Psoas muscle (tissue), 8 donors: ENCODE data around the gene PSMA1. TPM values are rescaled to one million over a fixed set of nuclear protein-coding genes. Genes with fewer than 3 reads are reported as not detected.

Experiments used
- ATAC-seq, 4 donors: fragments of 200-7000 bp; cut with Tn5 transposase; one replicate each; pipeline ENCODE4 v1.9.1; 2020; ENCODE audit warnings: moderate library complexity in 3 of 4, mild to moderate bottlenecking in 2 of 4
- DNase-seq, 2 donors: peaks; one replicate each; pipeline ENCODE4 v3.0.0-alpha.2; 2020
- H3K27ac ChIP-seq: fragments of 200-600 bp; one replicate; pipeline ENCODE4 v1.8.0; 2022
- H3K27me3 ChIP-seq, 3 donors: fragments of 200-600 bp in 1 of 3; one replicate each; pipeline versions ENCODE4 v1.6.1 to v1.8.0; 2013 to 2022; ENCODE audit warnings: low read length in 2 of 3, mild to moderate bottlenecking in 2 of 3, moderate library complexity in 1 of 3; ENCODE audit not compliant: insufficient read depth in 3 of 3
- H3K36me3 ChIP-seq, 2 donors: fragments of 200-600 bp in 1 of 2; one replicate each; pipeline versions ENCODE4 v1.6.1 to v1.8.0; 2013 to 2022; ENCODE audit warnings: low read depth in 1 of 2, mild to moderate bottlenecking in 1 of 2, moderate library complexity in 1 of 2; ENCODE audit not compliant: insufficient read depth in 1 of 2
- H3K4me1 ChIP-seq: fragments of 200-600 bp; one replicate; pipeline ENCODE4 v1.8.0; 2022
- H3K4me3 ChIP-seq: fragments of 200-600 bp; one replicate; pipeline ENCODE4 v1.8.0; 2022; ENCODE audit warnings: mild to moderate bottlenecking
- H3K9me3 ChIP-seq: fragments of 200-600 bp; one replicate; pipeline ENCODE4 v1.8.0; 2022
- WGBS, 3 donors: extraction: QIAGEN DNeasy Blood & Tissue Kit; methylation state at CpG; one replicate each; pipeline versions ENCODE4 v1.1.6 to v1.1.7; 2013; 5-methylcytosine and 5-hydroxymethylcytosine counted together
- intact Hi-C, 2 donors: fragments of 100-400 bp; cut with DNase I; formaldehyde crosslinking; loops; one replicate each; pipeline versions ENCODE4 v1.11.0 to v1.14.2; 2022
- polyA plus RNA-seq, 3 donors: library from polyadenylated mRNA; stranded (reverse); fragments of 200-250 nt; gene quantifications; one replicate each; pipeline ENCODE4 v1.2.3, GENCODE V29; 2013
- total RNA-seq, 4 donors: library from RNA; stranded (reverse); fragmentation: NEBNext Ultra II Directional in 2 of 4; extraction: Animal tissue kit (Norgen Biotek cat#: 25700) in 2 of 4; gene quantifications; one replicate each; pipeline versions ENCODE4 v1.2.1 to v1.2.4, GENCODE V29; 2021 to 2023
- TF ChIP-seq, protein P1 (sequence below): fragments of 200-600 bp; IDR thresholded peaks from one replicate; pipeline ENCODE4 v1.8.0; 2022; ENCODE audit warnings: antibody characterized with exemption
- donor health status: healthy with polysubstance abuse.
- donor health status: DM: no; HTN: no; CAD: no; lungs with moderate emphysema.
- donor health status: Bipolar disorder and iron deficiency.
- donor health status: healthy.
- donor health status: DM: yes; HTN: yes; CAD: no.
- donor health status: DM: no; HTN: no; CAD: no.
- donor health status: DM: no; HTN: no; CAD: no.
- donor health status: DM: yes; HTN: yes; CAD: no.

Gene PSMA1
- total and polyA plus RNA-seq, 7 donors = 113 to 357 (median 189) TPM

- Histone ChIP-seq H3K4me3 (peak overlapping the region; percentile 73), H3K9me3 (no peaks in the 10 kb centered on the region), H3K27ac (peak overlapping the region; percentile 81), H3K27me3 (no peaks in the 10 kb centered on the region), H3K36me3 (peaks cover 2 to 56% of the 10 kb centered on the region in 2 donors), H3K4me1 (peaks cover 33% of the 10 kb centered on the region)
- 1 to 2% (median 1%) methylated on average over 6 of the region's 6 CpGs for WGBS, 3 donors
- TF ChIP-seq, protein P1, sequence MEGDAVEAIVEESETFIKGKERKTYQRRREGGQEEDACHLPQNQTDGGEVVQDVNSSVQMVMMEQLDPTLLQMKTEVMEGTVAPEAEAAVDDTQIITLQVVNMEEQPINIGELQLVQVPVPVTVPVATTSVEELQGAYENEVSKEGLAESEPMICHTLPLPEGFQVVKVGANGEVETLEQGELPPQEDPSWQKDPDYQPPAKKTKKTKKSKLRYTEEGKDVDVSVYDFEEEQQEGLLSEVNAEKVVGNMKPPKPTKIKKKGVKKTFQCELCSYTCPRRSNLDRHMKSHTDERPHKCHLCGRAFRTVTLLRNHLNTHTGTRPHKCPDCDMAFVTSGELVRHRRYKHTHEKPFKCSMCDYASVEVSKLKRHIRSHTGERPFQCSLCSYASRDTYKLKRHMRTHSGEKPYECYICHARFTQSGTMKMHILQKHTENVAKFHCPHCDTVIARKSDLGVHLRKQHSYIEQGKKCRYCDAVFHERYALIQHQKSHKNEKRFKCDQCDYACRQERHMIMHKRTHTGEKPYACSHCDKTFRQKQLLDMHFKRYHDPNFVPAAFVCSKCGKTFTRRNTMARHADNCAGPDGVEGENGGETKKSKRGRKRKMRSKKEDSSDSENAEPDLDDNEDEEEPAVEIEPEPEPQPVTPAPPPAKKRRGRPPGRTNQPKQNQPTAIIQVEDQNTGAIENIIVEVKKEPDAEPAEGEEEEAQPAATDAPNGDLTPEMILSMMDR = no peak
- intact Hi-C loops = no loop called here
- ATAC-seq = peak in 3 of 4 donors; percentile 32 to 65 (median 48)
- DNase-seq = no peak
Measured at GRCh38 chr11:14500181-14500651, 20.0 kb downstream of the PSMA1 start.

- peak within 1 kb of the TSS; percentile 81 for H3K27ac ChIP-seq
- intact Hi-C loops = no loop called here
- H3K27me3 ChIP-seq = no peaks in the 10 kb centered on the region
- 0 to 1% (median 1%) methylated on average over 29 to 37 of the region's 37 CpGs for whole genome bisulfite sequencing, 3 donors
- peaks cover 2 to 56% of the 10 kb centered on the region in 2 donors for H3K36me3 ChIP-seq
- peak within 1 kb of the TSS; percentile 73 for H3K4me3 ChIP-seq
- H3K9me3 ChIP-seq = no peaks in the 10 kb centered on the region
- peak; percentile 98 to 99 (median 98) for ATAC-seq
- TF ChIP-seq, protein P1 = no peak
- DNase-seq = peak; percentile 90 to 95
- peaks cover 33% of the 10 kb centered on the region for H3K4me1 ChIP-seq
Measured at GRCh38 chr11:14499560-14500180, 20.5 kb downstream of the PSMA1 start, which contains the start of gene COPB1. COPB1 (minus strand) TSS chr11:14499811; CDS start chr11:14498928, 883 bp downstream.

DNA sequence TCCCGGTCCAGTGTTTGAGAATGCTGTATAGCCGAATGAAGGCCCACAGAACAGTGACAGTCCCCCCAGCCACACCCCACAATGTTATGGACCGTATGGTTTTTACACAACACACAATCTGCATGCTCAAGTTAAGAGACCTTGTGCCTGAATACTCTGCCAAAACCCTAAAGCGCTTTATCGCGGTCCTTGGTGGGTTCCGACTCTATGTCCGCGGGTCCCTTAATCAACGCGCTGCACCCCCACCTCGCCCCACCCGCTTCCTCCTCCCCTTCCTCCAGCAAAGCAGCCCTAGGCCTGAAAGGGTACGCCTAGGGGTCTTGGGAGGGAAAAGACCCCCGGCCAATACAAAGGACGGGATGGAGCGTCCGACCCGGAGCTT lies 21.0 kb downstream of the PSMA1 start:
- TF ChIP-seq, protein P1 = no peak
- Histone ChIP-seq H3K27me3 (no peaks in the 10 kb centered on the region), H3K36me3 (peaks cover 2 to 56% of the 10 kb centered on the region in 2 donors), H3K4me3 (peak overlapping the region; percentile 73), H3K4me1 (peaks cover 33% of the 10 kb centered on the region), H3K9me3 (no peaks in the 10 kb centered on the region), H3K27ac (peak overlapping the region; percentile 81)
- 1% methylated on average over 15 to 19 of the region's 19 CpGs for WGBS, 3 donors
- intact Hi-C loops = no loop called here
- no peak for DNase-seq
- ATAC-seq = peak; percentile 31 to 59 (median 40)

GRCh38 chr11:14480716-14481115 lies 39.5 kb downstream of the PSMA1 start:
- 93 to 95% (median 94%) methylated on average over 3 of the region's 3 CpGs for WGBS, 3 donors
- Histone ChIP-seq H3K4me3 (no peak overlapping the region), H3K4me1 (no peaks in the 10 kb centered on the region), H3K27me3 (no peaks in the 10 kb centered on the region), H3K36me3 (peaks cover 0 to 100% of the 10 kb centered on the region in 2 donors), H3K9me3 (no peaks in the 10 kb centered on the region), H3K27ac (no peak overlapping the region)
- ATAC-seq (no peak), DNase-seq (no peak)
- TF ChIP-seq, protein P1 = no peak
- intact Hi-C loops = no loop called here
